ENCODE results near the gene SPTSSB. TPM values are rescaled to one million over a fixed set of nuclear protein-coding genes. Genes with fewer than 3 reads are reported as not detected.

Gene SPTSSB
- total RNA-seq, 4 donors from 2014 or later = not detected

DNA sequence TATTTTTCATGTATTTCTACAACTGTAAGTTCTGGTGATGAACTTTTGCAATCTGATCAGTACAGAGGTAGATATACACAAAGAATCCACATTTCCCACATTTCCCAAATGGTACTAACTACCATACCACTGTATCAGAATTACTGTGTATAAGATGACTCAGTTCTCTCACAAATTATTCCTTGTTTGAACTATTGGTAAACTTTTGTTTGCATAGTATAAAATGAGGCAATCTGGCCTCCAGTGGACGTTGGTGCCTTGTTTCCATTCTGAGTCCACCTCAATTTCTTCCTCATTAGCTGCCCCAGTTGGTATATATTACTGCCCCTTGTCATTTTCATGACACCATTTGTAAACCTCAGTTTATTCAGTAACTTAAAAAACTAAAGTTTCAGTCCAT, 38.5 kb downstream of the SPTSSB start:
- TF ChIP-seq CTCF (IDR thresholded peaks at IDR 0.05) = no peak
- no peak for TF ChIP-seq POLR2A (IDR thresholded peaks at IDR 0.05)
- 52 to 72% methylated on average over 1 of the region's 1 CpG for WGBS, 2 donors
- H3K4me1 ChIP-seq = no peaks in the 10 kb centered on the region
- no peaks in the 10 kb centered on the region for H3K36me3 ChIP-seq
- no peaks in the 10 kb centered on the region for H3K9me3 ChIP-seq
- intact Hi-C loops (cut with DNase I) = no loop called here
- no peak overlapping the region for H3K4me3 ChIP-seq (replicated peaks in 1 of 3)
- DNase-seq = no peak
- H3K27ac ChIP-seq = no peak overlapping the region
- no peaks in the 10 kb centered on the region for H3K27me3 ChIP-seq

- no peaks in the 10 kb centered on the region for H3K4me1 ChIP-seq
- no peak overlapping the region for H3K27ac ChIP-seq
- no peak for DNase-seq
- H3K36me3 ChIP-seq = no peaks in the 10 kb centered on the region
- 81 to 83% methylated on average over 2 of the region's 2 CpGs for WGBS, 2 donors
- no peaks in the 10 kb centered on the region for H3K27me3 ChIP-seq
- TF ChIP-seq CTCF (IDR thresholded peaks at IDR 0.05) (no peak), POLR2A (IDR thresholded peaks at IDR 0.05) (no peak)
- no peaks in the 10 kb centered on the region for H3K9me3 ChIP-seq
- no peak overlapping the region for H3K4me3 ChIP-seq (replicated peaks in 1 of 3)
- intact Hi-C loops (cut with DNase I) = no loop called here
These were observed 46.3 kb downstream of the SPTSSB start for GRCh38 chr3:161325059-161325458.

DNA sequence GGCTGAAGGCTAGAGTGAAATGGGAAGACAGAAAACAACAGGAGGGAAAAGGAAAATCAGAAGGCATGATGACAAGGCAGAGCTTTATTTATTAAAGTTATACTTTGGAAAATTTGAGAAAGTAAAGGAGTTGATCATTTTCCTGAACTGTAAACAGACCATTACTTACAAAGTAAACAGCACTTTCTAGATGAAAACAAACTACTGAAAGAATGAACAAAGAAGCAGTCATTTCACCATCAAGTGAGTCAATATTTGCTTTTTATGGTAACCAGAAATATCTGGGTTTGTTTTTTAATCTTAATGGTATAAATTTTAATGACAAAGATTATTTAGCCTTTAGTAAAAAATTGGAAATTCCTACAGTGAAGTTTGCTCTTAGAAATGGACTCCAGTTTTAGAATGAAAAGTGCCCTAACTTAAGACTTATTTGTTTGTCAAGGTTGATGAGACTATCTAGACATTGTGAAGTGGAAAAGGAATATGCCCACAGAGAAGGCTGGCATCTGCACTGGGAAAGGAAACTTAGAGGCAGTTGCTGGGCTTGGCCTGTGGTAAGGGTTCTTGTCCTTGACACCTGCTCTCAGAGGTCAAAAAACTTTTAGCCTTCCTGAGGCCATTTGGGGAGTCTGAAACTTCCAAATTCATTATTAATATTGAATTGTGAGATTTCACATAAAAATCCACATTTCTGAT, 47.2 kb downstream of the SPTSSB start:
- intact Hi-C loops (cut with DNase I) = no loop called here
- no peak for DNase-seq
- Histone ChIP-seq H3K9me3 (no peaks in the 10 kb centered on the region), H3K27ac (no peak overlapping the region), H3K4me1 (no peaks in the 10 kb centered on the region), H3K4me3 (replicated peaks in 1 of 3) (no peak overlapping the region), H3K27me3 (no peaks in the 10 kb centered on the region), H3K36me3 (no peaks in the 10 kb centered on the region)
- TF ChIP-seq CTCF (IDR thresholded peaks at IDR 0.05) (no peak), POLR2A (IDR thresholded peaks at IDR 0.05) (no peak)

- no peak for DNase-seq
- H3K27me3 ChIP-seq = no peaks in the 10 kb centered on the region
- no peaks in the 10 kb centered on the region for H3K4me1 ChIP-seq
- 80 to 85% methylated on average over 2 of the region's 2 CpGs for WGBS, 2 donors
- no peak overlapping the region for H3K4me3 ChIP-seq (replicated peaks in 1 of 3)
- H3K36me3 ChIP-seq = no peaks in the 10 kb centered on the region
- intact Hi-C loops (cut with DNase I) = no loop called here
- H3K27ac ChIP-seq = no peak overlapping the region
- no peaks in the 10 kb centered on the region for H3K9me3 ChIP-seq
- no peak for TF ChIP-seq POLR2A (IDR thresholded peaks at IDR 0.05)
- no peak for TF ChIP-seq CTCF (IDR thresholded peaks at IDR 0.05)
These were observed 48.3 kb downstream of the SPTSSB start for GRCh38 chr3:161322781-161323568.

DNA sequence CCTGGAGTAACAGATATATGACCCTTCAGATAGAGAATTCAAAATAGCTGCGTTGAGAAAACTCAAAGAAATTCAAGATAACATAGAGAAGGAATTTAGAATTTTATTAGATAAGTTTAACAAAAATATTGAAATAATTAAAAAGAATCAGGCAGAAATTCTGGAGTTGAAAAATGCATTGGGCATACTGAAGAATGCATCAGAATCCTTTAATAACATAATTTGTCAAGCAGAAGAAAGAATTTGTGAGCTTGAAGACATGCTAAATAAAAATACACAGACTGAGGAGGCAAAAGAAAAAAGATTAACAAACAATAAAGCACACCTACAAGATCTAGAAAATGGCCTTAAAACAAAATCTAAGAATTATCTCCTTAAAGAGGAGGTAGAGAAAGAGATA, 50.5 kb downstream of the SPTSSB start:
- Histone ChIP-seq H3K27me3 (no peaks in the 10 kb centered on the region), H3K36me3 (no peaks in the 10 kb centered on the region), H3K4me3 (replicated peaks in 1 of 3) (no peak overlapping the region), H3K4me1 (no peaks in the 10 kb centered on the region), H3K9me3 (no peaks in the 10 kb centered on the region), H3K27ac (no peak overlapping the region)
- WGBS, 2 donors = 91 to 96% methylated on average over 1 of the region's 1 CpG
- no peak for TF ChIP-seq POLR2A (IDR thresholded peaks at IDR 0.05)
- no peak for TF ChIP-seq CTCF (IDR thresholded peaks at IDR 0.05)
- DNase-seq = no peak
- intact Hi-C loops (cut with DNase I) = no loop called here

Data from thyroid gland (tissue), 4 donors.